HL-60 (cell line): Measurements from ENCODE around the gene NBPF3.

ENCODE experiments used
- DNase-seq, 2 experiments: peaks; one replicate each; pipeline ENCODE4 v3.0.0-alpha.2; 2010 to 2020; ENCODE audit warnings: low read depth in 1 of 2, low spot score in 1 of 2
- H3K27ac ChIP-seq: fragments of 250-450 bp; sonication (Bioruptor Pico); replicated peaks from 2 replicates; pipeline ENCODE4 v1.5.1; 2020; ENCODE audit warnings: mild to moderate bottlenecking, moderate library complexity
- H3K27me3 ChIP-seq: fragments of 250-450 bp; sonication (Bioruptor Pico); 2 replicates; pipeline ENCODE4 v1.5.1; 2021; ENCODE audit warnings: mild to moderate bottlenecking, moderate library complexity; ENCODE audit not compliant: insufficient read depth, poor library complexity, severe bottlenecking
- H3K4me3 ChIP-seq: replicated peaks from 2 replicates; pipeline ENCODE4 v1.5.1; 2011; ENCODE audit warnings: mild to moderate bottlenecking, control low read depth, low read length; ENCODE audit not compliant: insufficient read depth
- GABPA ChIP-seq: IDR thresholded peaks from 2 replicates; pipeline ENCODE4 v1.6.1; 2012; ENCODE audit warnings: low read depth
- POLR2AphosphoS5 ChIP-seq: IDR thresholded peaks from 2 replicates; pipeline ENCODE4 v1.6.1; 2012; ENCODE audit warnings: low read depth
- SPI1 ChIP-seq: IDR thresholded peaks from 2 replicates; pipeline ENCODE4 v1.6.1; 2012; ENCODE audit warnings: low read depth, mild to moderate bottlenecking, borderline replicate concordance
- TF ChIP-seq, protein P1 (sequence below): IDR thresholded peaks from 2 replicates; pipeline ENCODE4 v1.6.1; 2012; ENCODE audit warnings: low read depth; ENCODE audit not compliant: insufficient replicate concordance
- TF ChIP-seq, protein P2 (sequence below): IDR thresholded peaks from one replicate; pipeline ENCODE4 v1.5.1; 2011; ENCODE audit warnings: low read length, control low read depth, inconsistent platforms; ENCODE audit not compliant: insufficient read depth

NBPF3 gene

DNA sequence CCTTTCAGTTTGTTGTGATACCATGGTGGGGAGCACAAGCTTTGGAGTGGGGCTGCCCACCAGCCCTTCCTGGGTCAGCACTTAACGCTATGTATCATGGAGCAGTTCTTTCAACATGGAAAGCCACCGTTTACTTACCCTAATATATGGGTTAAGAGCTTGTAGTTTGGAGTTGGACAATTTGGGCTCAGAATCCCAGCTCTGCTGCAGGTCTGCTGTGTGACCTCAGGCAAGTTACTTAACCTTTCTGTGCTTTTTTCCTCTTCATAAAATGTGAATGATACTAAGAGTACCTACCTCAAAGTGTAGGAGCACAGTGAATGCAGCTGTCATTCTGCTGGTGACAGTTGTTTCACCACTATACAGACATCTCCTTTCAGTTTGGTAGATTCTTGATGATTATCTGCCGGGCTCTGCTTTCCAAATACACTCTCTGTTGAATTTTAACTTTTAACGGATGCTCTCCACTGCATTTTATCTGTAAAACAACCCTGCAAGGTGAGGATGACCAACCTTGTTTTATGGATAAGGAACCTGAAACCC is 93.1 kb downstream of the NBPF3 start:
- no peak for DNase-seq
- no peak overlapping the region for H3K27ac ChIP-seq
- H3K27me3 ChIP-seq = no peaks in the 10 kb centered on the region
- H3K4me3 ChIP-seq = no peak overlapping the region
- TF ChIP-seq POLR2AphosphoS5 (no peak), GABPA (no peak), SPI1 (no peak)
- TF ChIP-seq, protein P1, sequence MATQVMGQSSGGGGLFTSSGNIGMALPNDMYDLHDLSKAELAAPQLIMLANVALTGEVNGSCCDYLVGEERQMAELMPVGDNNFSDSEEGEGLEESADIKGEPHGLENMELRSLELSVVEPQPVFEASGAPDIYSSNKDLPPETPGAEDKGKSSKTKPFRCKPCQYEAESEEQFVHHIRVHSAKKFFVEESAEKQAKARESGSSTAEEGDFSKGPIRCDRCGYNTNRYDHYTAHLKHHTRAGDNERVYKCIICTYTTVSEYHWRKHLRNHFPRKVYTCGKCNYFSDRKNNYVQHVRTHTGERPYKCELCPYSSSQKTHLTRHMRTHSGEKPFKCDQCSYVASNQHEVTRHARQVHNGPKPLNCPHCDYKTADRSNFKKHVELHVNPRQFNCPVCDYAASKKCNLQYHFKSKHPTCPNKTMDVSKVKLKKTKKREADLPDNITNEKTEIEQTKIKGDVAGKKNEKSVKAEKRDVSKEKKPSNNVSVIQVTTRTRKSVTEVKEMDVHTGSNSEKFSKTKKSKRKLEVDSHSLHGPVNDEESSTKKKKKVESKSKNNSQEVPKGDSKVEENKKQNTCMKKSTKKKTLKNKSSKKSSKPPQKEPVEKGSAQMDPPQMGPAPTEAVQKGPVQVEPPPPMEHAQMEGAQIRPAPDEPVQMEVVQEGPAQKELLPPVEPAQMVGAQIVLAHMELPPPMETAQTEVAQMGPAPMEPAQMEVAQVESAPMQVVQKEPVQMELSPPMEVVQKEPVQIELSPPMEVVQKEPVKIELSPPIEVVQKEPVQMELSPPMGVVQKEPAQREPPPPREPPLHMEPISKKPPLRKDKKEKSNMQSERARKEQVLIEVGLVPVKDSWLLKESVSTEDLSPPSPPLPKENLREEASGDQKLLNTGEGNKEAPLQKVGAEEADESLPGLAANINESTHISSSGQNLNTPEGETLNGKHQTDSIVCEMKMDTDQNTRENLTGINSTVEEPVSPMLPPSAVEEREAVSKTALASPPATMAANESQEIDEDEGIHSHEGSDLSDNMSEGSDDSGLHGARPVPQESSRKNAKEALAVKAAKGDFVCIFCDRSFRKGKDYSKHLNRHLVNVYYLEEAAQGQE = no peak
- TF ChIP-seq, protein P2, sequence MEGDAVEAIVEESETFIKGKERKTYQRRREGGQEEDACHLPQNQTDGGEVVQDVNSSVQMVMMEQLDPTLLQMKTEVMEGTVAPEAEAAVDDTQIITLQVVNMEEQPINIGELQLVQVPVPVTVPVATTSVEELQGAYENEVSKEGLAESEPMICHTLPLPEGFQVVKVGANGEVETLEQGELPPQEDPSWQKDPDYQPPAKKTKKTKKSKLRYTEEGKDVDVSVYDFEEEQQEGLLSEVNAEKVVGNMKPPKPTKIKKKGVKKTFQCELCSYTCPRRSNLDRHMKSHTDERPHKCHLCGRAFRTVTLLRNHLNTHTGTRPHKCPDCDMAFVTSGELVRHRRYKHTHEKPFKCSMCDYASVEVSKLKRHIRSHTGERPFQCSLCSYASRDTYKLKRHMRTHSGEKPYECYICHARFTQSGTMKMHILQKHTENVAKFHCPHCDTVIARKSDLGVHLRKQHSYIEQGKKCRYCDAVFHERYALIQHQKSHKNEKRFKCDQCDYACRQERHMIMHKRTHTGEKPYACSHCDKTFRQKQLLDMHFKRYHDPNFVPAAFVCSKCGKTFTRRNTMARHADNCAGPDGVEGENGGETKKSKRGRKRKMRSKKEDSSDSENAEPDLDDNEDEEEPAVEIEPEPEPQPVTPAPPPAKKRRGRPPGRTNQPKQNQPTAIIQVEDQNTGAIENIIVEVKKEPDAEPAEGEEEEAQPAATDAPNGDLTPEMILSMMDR = no peak

DNA sequence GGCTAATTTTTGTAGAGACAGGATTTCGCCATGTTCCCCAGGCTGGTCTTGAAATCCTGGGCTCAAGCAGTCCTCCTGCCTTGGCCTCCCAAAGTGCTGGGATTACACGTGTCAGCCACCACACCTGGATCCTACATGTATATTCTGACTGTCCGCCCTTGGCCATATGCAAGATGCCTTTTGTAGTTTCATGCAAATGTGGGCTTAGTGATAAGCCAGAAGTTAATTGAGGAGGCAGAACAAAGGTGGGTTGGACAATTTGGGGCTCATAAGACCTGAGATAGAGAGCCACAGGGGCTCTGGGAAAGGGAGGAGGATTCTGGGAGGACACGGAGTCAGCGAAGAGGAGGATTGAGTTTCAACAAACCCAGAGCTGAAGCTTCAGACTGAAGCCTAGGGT is 94.2 kb downstream of the NBPF3 start:
- no peak for DNase-seq
- no peak for TF ChIP-seq SPI1
- TF ChIP-seq POLR2AphosphoS5 = no peak
- TF ChIP-seq, protein P2 = no peak
- TF ChIP-seq GABPA = no peak
- TF ChIP-seq, protein P1 = no peak
- Histone ChIP-seq H3K27ac (no peak overlapping the region), H3K27me3 (no peaks in the 10 kb centered on the region), H3K4me3 (no peak overlapping the region)
